Progenitor cell of endocrine pancreas (in vitro differentiated cells): Measurements from ENCODE around the gene PPFIA2. TPM values are rescaled to one million over a fixed set of nuclear protein-coding genes. Genes with fewer than 3 reads are reported as not detected.

Source experiments
- DNase-seq: peaks from one replicate; pipeline ENCODE4 v3.0.0; 2021; ENCODE audit warnings: low spot score; ENCODE audit not compliant: unreplicated experiment
- H3K27ac Mint-ChIP-seq: 2 replicates; pipeline ENCODE4 v1.8.0; 2021; ENCODE audit warnings: mild to moderate bottlenecking, moderate library complexity, mixed read lengths
- H3K27me3 Mint-ChIP-seq: 2 replicates; pipeline ENCODE4 v1.8.0; 2021; ENCODE audit warnings: mixed read lengths
- H3K36me3 Mint-ChIP-seq: 2 replicates; pipeline ENCODE4 v1.8.0; 2022; ENCODE audit warnings: mixed read lengths; ENCODE audit not compliant: insufficient read depth
- H3K4me1 Mint-ChIP-seq: 2 replicates; pipeline ENCODE4 v1.8.0; 2021; ENCODE audit warnings: low read depth, mixed read lengths
- H3K4me3 Mint-ChIP-seq: 2 replicates; pipeline ENCODE4 v1.8.0; 2021; ENCODE audit warnings: low read depth, mild to moderate bottlenecking, moderate library complexity, mixed read lengths
- H3K9me3 Mint-ChIP-seq: 2 replicates; pipeline ENCODE4 v1.8.0; 2021; ENCODE audit warnings: low read depth, mixed read lengths
- total RNA-seq: library from RNA; stranded (reverse); gene quantifications from 2 replicates; pipeline ENCODE4 v1.2.1, GENCODE V29; 2021
- TF ChIP-seq, protein P1 (sequence below): fragments of 200-600 bp; sonication (generic); IDR thresholded peaks from one replicate; pipeline ENCODE4 v1.5.0; 2021; ENCODE audit warnings: antibody characterized with exemption, mild to moderate bottlenecking; ENCODE audit not compliant: unreplicated experiment

PPFIA2 gene
- total RNA-seq, 1 donor from 2014 or later, result 1.1 TPM

DNA sequence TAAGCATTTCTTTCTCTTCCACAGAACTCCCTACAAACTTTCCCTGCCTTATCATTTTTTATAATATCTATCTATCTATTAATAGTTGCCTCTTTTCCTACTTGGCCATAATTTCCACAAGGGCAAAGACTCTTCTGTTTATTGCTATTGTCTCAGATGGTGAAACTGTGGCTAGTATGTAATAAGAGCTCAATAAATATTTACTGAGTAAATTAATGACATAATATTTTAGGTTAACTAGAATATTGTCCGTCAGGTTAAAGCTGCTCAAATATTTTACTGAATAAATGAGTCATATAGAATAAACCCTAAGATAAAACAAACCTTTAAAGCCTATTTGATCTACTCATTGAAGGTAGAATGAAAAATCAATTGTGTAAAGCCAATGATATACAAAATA is 240.5 kb downstream of the PPFIA2 start:
- H3K4me1 Mint-ChIP-seq, result no peaks in the 10 kb centered on the region
- no peak overlapping the region for H3K27ac Mint-ChIP-seq
- H3K27me3 Mint-ChIP-seq, result no peaks in the 10 kb centered on the region
- peaks cover 3% of the 10 kb centered on the region for H3K9me3 Mint-ChIP-seq
- H3K4me3 Mint-ChIP-seq, result no peak overlapping the region
- no peaks in the 10 kb centered on the region for H3K36me3 Mint-ChIP-seq
- no peak for DNase-seq
- TF ChIP-seq, protein P1, sequence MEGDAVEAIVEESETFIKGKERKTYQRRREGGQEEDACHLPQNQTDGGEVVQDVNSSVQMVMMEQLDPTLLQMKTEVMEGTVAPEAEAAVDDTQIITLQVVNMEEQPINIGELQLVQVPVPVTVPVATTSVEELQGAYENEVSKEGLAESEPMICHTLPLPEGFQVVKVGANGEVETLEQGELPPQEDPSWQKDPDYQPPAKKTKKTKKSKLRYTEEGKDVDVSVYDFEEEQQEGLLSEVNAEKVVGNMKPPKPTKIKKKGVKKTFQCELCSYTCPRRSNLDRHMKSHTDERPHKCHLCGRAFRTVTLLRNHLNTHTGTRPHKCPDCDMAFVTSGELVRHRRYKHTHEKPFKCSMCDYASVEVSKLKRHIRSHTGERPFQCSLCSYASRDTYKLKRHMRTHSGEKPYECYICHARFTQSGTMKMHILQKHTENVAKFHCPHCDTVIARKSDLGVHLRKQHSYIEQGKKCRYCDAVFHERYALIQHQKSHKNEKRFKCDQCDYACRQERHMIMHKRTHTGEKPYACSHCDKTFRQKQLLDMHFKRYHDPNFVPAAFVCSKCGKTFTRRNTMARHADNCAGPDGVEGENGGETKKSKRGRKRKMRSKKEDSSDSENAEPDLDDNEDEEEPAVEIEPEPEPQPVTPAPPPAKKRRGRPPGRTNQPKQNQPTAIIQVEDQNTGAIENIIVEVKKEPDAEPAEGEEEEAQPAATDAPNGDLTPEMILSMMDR, result no peak

DNA sequence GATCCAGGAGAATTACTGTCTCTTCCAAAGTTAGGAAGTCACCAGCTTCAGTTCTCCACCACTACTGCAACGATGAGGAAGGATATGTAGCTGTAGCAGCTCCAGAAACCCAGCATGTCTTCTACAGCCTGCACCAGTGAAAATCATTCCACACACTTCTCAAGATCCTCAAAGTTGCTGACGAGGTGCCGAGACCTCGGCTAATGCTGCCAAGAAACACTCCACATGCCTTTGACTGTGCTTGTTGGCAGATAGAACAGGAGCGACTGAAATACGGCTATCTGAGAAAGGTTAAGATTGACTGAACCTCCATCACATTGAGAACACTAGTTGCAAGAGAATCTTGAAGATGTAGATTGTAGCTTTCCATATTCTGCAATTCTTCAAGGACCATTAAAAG is 241.9 kb downstream of the PPFIA2 start:
- Mint-ChIP-seq H3K9me3 (peaks cover 7% of the 10 kb centered on the region), H3K36me3 (no peaks in the 10 kb centered on the region), H3K27me3 (no peaks in the 10 kb centered on the region), H3K27ac (no peak overlapping the region), H3K4me1 (no peaks in the 10 kb centered on the region), H3K4me3 (no peak overlapping the region)
- no peak for DNase-seq
- TF ChIP-seq, protein P1, result no peak

DNA sequence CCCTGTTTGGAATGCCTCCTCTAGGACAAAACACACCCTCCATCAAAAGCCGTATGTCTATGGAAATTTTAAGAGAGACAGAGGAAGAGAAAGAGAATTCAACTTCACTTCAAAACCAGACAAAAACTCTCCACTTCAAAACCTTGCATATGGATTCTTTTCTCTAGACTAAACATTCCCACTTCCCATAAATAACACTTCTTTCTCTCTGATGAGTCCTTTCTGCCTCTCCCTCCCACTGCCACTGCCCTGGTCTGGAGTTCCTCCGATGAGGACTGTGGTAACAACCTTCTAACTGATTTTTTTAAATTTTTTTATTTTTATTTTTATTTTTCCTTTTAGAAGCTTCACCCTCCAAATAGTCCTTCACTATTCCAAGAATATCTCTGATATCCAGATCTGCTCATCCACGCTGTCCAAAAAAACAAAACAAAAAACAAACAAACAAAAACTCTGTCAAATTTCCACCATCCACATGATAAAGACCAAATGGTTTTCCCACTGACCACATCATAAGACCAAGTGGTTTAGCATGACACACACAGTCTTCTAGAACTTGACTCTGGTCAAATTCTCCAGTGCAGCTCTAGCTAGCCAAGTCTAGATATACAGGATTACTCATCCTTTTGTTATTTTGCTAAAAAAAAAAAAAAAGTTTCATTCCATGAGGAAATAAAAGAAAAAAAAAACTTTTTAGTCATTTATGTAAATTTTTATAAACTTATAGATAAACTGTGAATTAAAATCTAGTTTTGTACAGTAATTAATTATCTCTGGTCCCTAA is 256.0 kb downstream of the PPFIA2 start:
- TF ChIP-seq, protein P1, result no peak
- H3K27ac Mint-ChIP-seq, result no peak overlapping the region
- H3K9me3 Mint-ChIP-seq, result no peaks in the 10 kb centered on the region
- H3K36me3 Mint-ChIP-seq, result no peaks in the 10 kb centered on the region
- DNase-seq, result no peak
- no peaks in the 10 kb centered on the region for H3K27me3 Mint-ChIP-seq
- H3K4me1 Mint-ChIP-seq, result peaks cover 2% of the 10 kb centered on the region
- H3K4me3 Mint-ChIP-seq, result no peak overlapping the region

DNA sequence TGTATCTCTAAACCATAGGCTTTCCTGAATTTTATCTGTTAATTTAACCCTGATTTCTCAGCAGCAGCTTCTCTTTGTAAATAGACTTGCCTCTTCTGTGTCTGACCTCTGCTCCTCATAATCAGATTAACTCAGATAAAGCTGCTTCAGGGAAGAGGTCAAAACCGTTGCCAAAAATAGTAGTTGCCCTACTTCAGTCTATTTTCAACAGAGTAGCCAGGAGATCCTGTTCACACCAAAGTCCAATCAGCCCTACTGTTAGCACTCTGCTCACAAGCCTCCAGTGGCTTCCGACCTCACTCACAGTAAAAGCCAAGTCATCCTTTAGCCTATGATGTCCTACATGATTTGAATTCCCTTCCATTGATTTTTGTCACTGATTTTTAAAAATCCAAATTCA is 258.4 kb downstream of the PPFIA2 start:
- TF ChIP-seq, protein P1, result no peak
- no peak for DNase-seq
- Mint-ChIP-seq H3K4me1 (peaks cover 2% of the 10 kb centered on the region), H3K9me3 (no peaks in the 10 kb centered on the region), H3K36me3 (no peaks in the 10 kb centered on the region), H3K27ac (no peak overlapping the region), H3K27me3 (no peaks in the 10 kb centered on the region), H3K4me3 (no peak overlapping the region)

DNA sequence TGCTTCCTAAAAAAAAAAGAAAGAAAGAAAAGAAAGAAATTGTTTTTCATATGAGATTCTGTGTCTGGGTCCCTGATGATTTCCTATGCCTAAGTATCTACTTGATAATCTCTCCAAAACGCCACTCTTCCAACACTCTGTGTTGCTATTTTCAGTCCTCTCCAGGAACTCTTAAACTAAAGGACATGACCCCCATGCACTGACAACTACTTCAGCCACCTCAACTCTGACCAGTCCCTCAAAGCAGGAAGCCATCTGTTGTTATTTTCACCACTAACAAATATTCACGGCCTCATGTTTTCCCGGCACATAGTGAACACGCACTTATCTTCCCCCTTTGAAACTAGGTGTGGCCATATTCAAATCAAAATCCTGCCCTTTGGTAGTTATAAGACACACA is 259.3 kb downstream of the PPFIA2 start:
- H3K36me3 Mint-ChIP-seq, result no peaks in the 10 kb centered on the region
- no peak overlapping the region for H3K4me3 Mint-ChIP-seq
- no peak for DNase-seq
- H3K27ac Mint-ChIP-seq, result no peak overlapping the region
- no peaks in the 10 kb centered on the region for H3K9me3 Mint-ChIP-seq
- no peaks in the 10 kb centered on the region for H3K27me3 Mint-ChIP-seq
- TF ChIP-seq, protein P1, result no peak
- peaks cover 2% of the 10 kb centered on the region for H3K4me1 Mint-ChIP-seq
